ENCODE measurements around the gene DUSP5.
"Not testable (repeated sequence)": the region's sequence is repeated elsewhere in the genome, so short reads cannot be mapped to it uniquely, and the experiment has no call there.

Gene DUSP5

DNA sequence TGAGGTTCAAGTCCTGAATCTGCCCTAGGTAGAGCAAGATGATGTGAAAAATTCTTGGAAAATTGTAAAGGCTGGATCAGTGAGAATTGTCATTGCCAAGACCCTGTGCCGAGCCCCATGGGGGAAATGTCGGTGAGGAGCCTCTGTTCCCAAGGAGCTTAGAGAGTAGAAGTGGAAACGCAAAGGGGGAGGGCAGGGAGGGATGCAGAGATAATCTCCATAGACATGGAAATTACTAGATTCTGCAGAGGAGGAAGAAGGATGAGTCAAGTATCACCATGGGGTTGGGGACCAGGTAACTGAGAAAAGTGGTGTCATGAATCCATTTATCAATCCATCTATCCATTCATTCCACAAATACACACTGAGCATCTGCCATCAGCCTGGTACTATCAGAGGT is 26.0 kb downstream of the DUSP5 start:
- no peak for DNase-seq

DNA sequence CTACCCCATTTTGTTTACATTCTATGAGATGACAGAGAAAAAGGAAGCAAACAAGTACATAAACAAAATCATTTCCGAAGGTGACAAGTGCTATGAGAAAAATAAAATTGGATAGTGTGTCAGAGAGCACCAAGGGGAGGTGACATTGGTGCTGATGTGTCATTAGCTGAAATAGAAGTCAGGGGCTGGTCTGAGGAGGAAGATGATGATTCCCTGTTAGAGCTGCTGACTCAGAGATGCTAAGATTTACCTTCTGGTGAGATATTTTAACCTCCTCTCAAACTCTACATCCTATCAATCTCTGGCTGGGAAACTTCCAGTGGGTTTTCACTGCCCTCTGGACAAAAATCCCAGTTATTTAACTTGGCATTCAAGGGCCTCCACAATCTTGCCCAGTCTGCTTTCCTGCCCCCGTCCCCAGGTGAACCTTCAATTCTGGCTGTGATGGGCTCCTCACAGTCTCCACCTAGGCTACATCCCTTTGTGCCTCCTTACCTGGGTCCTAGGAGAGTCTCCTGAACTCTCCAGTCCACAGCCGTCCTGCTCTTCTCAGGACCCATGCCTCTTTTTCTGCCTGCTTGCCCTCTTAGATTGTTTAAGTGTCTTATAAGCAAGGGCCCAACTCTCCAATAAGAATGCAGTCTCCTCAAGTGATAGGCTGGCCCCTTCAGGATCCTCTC is 26.6 kb downstream of the DUSP5 start:
- no peak for DNase-seq

DNA sequence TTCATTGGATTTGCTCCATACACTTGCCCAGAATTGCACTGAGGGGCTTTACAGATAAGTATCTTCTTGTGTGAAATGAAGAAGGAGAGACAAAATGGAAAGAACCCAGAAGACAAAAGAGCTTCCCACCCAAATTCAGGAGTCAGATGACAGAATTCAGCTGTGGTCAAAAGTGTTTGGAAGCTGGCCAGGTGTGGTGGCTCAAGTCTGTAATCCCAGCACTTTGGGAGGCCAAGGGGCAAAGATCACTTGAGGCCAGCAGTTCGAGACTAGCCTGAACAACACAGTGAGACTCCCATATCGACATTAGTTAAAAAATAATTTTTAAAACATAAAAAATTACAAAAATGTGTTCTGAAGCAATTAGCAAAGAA is 27.1 kb downstream of the DUSP5 start:
- DNase-seq, result no peak

DNA sequence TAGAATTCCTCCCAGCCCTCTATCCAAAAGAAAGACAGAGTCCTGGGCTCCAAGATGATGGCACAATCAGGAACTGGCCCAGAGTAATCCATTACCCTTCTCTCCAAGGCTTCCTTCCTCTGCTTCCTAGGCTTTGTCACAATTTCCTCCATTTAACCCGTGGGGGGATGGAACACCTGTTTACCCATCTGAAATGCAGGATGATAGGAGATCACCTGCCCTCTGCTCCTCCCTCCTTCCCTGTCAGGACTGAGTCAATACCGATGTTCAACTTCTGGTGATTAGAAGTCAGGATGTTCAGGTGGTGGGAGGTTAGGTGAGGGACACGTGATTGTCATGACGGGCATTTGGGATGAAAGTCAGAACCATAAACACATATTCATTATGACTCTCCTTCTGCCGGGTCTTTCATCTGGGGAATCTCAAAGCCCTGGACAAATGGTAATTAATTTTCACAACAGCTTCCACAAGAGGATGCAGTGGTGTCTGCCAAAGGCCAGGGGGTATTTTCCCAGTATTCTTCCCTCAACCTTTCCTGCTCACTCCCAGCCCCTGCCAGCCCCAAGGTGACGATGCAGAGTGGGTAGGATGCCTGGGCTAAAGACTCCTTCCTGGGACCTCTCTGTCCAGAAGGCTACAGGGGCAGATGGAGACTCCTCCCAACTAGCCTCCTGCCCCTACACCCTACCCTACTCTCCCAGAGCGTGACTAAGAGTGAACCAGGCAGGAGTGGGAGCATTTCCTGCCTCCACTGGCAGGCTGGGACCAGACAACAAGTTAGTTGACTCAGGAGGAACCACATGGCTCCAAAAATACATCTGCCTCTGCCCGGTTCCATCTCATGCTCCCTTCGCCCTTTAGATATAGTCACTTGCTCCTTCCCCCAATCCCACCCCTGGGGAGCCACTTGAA is 27.9 kb downstream of the DUSP5 start:
- DNase-seq, result no peak

DNA sequence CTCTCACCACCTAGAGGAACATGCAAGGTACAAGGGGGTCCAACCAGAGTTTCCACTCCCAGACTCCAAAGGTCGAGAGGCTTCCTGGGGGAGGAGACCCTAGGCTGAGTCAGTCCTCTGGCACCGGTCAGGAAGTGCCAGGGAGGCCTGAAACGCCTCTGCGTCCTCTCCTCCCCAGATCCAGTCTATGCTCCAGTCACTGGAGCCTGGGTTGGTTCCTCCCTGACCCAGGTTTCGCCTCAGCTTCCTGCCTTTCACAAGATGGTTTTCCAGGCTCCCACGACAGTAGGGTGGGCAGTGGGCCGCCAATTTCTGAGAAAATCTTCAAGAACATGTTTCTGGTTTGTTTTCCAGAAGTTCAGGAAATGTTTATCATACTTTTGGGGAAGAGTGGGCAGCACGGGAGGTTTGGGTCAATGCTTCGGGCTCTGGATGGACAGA is 30.0 kb downstream of the DUSP5 start:
- DNase-seq, result no peak

DNA sequence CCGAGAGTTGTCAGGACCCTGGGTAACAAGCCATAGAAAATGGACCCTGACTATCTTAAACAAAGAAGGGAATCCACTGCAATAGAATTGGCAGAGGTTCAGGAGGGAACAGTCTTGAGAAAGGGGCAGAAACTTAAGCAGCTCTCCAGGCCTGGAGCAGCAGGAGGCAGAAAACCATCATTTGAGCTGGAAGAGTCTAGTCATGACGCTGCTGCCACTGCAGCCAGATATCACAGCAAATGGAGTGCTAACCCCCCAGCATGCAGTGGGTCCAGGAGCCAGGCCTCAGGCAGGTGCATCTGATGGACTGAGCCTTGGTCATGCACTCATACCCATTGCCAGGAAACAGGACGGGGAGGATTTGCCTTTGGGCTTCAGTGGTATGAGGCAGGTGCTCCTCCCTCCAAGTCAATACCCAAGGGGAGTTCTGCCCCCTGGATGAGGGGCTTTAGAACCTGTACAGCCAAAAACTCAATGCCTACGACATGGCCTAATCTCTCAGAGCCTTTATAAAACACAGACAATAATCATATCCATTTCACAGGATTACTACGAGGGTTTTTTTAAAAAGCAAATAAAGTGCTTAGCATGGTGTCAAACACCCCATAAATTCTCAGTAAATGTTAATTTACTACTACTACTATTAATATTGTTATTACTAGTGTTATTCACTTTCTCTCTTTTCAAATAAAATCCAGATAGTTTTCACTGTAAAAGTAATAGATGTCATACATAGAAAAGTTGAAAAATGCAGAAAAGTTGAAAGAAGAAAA is 30.7 kb downstream of the DUSP5 start:
- DNase-seq, result no peak

DNA sequence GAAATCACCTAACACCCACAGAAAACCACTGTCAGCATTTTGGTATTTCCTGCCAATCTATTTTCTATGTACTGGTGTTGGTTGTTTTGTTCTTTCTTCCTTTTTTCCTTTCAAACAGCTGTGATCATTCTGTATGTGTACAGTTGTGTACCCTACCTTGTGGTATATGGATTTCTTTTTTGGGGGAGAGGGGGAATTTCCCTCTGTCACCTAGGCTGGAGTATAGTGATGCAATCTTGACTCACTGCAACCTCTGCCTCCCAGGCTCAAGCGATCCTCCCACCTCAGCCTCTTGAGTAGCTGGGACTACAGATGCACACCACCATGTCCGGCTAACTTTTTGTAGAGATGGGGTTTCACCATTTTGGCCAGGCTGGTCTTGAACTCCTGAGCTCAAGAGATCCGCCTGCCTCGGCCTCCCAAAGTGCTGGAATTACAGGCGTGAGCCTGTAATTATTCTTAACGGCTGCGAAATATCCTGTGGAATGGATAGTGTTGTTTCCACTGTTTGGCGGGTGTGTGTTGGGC is 31.4 kb downstream of the DUSP5 start:
- not testable (repeated sequence) for DNase-seq

DNA sequence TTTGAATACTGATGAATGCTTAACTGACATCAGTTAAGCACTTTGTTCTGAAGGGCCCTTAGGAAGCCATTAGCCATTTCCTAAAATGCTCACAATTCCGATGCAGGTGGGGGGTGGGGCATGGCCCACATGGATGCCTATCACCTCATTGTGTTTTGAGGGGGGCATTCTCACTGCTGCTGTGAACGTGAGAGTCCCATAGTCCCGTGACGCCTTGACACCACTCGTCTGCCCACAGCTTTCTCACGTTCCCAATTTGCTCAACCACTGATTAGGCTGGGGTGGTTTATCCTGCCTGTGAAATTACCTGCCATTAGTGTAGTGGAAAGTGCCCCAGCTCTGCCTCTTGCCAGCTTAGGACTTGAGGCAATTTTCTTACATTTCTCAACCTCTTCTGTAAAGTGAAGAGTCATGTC is 31.9 kb downstream of the DUSP5 start:
- no peak for DNase-seq

DNA sequence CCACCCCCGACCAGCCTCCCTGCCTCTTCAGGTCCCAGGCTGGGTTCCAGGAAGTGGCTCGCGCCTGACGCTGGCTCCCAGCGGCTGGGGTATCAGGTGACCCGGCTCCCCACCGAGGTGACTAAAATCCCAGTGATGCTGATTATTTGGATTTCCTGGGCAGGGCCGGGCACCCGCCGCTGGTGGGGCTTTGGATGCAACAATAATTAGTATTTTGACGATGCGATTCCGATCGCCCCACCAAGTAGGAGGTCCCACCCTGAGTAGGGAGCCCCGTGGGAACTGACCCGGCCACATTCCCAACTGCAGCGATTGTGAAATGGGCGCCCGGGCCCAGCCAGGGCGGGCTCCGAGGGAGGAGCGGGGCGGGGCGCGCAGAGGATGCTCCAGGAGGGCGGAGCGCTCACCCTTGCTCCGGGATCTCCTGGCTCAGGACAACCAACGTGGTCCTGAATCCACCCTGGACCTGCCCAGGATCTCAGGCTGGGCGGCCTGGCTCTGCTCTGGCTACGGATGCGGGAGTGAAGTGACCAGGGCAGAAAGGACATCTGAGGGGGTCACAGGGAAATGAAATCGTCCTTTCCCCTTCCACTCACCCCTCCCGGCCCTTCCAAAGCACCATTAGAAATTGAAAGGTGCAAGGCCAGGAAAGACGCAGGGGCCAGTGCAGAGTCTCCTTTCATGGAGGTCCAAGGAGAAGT is 32.6 kb downstream of the DUSP5 start:
- DNase-seq, result peak; percentile 0

DNA sequence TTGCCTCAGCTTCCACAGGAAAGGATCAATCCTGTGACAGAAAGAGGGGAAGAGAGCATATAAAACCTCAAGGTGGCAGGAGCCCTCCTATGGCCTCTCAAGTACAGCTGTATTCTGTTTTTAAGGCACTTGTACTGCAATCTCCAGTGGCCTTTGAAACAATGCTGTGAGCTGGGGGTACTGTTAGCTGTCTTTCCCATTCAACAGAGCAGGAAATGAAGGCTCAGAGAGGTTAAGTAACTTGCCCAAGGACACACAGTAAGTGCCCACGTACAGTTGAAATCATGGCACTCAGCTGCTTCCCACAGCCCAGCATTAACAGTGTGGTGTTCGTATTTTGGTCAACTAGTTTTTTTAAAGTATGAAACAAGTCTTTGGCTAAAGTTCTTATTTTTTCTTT is 34.0 kb downstream of the DUSP5 start:
- DNase-seq, result no peak

DNA sequence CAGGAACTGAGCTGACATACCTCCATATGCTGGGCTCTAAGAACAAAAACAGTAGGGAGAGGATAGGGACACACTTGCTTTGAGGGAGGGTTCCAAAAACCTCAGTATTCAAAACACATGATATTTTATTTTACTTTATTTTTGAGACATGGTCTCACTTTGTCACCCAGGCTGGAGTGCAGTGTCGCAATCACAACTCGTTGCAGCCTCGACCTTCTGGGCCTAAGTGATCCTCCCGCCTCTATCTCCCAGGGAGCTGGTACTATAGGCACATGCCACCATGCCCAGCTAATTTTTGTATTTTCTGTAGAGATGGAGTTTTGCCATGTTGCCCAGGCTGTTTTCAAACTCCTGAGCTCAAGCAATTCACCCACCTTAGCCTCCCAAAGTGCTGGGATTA is 34.9 kb downstream of the DUSP5 start:
- DNase-seq, result not testable (repeated sequence)

DNA sequence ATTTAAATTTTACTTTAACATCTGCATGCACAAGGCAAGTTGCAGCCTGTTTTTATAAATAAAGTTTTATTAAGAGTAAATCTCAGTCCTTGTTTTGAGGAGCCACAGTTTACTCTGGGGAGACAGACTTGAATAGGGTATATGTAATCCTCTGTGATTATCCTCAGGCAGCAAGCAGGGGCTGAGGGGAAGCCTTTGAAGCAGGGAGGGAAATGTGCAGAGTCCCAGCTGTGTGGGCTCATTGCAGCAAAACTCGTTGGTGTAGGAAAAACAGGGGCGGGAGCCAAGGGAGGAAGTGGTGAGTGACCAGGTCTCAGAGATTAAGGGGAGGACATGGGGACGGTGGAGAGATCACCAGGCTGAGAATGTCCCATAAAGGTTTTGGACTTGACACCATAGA is 35.4 kb downstream of the DUSP5 start:
- no peak for DNase-seq

DNA sequence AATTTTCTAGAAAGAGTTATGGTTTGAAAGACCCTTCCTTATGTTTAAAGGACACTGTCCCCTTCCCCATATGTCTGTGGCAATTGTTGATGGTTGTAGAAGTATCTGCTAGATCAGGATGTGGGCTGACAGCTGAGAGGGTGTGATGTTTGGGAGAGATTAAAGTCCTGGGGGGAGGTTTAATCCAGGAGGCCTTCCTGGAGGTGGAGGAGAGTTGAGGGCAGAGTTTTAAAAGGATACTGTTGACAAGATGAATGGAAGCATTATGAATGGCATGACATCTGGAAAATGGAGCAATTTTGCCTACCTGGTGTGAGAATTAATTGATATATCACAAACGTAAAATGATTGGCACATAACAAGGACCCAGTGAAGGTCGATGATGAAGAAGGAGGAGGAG is 36.9 kb downstream of the DUSP5 start:
- no peak for DNase-seq

DNA sequence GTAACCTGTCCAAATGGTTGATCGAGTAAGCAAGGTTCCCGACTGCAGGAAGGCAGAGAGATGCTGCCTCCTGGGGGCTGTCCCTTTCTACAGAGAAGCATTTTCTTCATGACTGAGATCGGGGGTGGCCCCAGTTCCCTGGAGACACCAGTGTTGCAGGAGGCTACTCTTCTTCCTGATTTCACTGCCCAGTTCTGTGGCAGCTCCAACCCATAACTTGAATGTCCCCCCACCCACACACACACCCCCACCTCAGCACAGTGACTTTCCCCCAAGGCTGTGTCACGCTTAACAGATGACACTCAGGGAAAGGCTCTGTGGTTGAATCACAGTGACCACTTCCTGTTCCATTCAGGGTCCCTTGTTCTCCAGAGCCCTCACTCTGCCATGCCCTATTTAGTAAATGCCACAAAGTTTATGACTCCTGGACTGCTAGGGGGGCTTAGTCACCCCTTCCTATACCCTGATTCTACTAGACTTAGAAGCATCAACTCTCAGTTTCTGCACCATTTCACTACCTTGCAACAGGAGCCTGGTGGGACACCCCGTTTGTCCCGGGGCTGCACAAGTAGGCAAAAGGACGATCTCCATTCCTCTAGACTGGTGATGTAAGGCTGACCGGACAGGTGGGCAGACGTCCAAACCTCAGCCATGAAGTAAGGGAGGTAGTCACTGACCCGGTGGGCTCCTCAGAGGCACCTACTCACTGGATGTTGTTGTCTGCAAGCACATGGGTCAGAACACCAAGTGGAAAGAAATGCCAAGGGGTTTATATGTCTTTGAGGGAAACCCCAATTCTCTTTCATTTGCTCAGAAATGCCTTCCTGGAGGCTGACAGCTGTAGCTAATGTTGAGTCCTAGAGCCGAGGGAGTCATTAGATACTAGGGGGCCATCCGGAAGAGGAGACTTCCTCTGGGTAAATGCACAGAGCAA is 38.5 kb downstream of the DUSP5 start:
- no peak for DNase-seq

DNA sequence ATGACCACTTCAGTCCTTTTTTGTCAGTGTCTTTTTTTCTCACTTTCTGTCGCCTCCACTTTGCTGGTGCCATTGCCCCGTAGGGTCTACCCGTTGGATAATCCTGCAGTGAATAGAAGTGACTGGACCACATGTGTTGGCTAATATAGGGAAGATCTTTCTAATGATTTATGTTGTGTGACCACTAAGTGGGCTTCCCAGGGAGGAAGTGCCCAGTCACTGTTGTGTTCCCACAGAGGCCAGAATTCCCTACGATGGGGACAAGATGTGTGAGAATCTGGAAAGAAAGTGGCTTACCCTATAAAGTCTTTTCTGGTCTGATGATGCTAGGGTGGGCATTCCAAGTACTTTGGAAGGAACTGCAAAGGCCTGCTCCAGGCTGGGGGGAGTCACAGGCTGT is 41.4 kb downstream of the DUSP5 start:
- no peak for DNase-seq

DNA sequence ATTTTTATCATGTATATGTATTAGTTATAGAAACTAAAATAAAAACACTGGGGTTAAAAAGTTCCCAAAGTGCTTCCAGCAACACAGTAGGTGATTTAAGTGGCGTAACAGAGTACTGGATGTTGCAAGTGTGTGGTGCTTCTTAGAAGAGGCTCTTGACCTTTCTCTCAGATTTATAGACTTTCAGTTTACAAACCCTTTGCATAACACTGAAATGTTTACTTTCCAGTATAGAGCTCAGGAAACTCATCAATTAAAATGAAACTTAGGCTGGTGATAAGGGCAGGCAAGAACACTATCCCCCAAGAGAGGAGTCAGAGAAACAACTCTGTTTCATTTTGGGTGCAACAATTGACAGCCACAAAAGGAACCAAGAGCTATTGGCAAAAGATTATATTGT is 42.3 kb downstream of the DUSP5 start:
- no peak for DNase-seq

DNA sequence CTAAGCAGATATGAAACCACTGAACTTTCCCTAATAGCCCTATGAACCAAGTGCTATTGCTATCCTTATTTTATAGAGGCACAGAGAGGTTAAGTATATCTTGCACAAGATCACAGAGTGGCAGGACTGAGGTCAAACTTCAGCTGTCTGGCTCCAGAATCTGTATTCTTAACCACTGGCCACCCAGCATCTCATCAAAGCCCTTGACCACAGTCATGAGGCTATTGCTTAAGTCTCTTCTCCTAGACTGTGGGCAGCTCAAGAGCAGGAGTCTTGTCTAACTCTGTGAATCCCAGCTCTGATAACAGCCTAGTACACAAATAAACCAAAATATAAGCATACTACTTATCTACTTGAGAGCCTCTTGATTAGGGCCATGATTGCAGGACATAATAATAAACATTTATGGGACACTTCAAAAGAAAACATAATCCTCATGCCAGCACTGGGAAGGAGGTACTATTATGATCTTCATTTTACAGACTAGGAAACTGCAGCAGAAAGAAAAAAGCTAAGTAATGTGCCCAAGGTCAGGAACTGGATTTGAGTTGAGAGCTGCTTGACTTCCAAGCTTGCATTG is 47.3 kb downstream of the DUSP5 start:
- DNase-seq, result no peak

DNA sequence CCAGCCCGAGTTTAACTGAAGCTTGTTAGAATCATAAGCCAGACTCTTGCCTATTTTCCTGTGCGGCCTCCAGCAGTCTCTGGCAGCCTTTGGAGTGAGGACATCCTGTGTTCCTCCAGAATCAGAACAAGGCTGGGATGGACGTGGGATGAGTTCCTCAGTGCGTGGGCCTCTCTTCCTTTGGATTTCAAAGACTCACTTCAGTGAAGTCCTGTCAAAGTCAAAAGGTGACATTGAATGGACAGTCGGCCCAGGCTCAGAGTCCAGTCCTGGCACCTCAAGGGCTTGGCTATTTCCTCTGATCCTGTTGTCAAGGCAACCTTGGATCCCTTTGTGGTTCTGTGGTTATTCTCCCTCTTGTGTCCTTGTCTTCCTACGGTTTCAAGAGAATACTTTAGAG is 48.4 kb downstream of the DUSP5 start:
- no peak for DNase-seq

DNA sequence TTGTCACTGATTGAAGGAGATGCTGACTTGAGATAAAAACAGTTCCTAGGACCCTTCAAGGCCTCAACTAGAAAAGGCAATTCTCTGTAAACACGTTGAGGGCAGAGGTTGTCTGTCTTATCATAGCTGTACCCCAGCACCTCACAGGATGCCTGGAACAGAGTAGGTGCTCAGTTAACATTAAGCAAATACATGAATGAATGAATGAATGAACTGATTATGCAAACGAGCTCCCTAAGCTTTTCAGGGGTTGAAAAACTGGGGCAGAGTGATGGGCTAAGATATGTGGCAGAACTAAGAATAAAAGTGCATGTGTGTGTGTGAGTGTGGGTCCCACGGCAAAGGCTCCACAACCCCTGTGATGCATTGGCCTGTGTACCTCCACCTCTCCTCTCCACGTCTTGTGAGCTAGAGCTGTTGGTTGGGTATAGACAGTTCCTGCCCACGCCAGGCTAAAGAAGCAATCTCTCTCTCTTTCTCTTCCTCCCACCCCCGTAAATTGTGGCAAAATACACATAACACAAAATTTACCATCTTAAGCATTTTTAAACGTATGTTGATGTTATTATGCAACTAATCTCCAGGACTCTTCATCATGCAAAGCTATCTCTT is 48.9 kb downstream of the DUSP5 start:
- no peak for DNase-seq

DNA sequence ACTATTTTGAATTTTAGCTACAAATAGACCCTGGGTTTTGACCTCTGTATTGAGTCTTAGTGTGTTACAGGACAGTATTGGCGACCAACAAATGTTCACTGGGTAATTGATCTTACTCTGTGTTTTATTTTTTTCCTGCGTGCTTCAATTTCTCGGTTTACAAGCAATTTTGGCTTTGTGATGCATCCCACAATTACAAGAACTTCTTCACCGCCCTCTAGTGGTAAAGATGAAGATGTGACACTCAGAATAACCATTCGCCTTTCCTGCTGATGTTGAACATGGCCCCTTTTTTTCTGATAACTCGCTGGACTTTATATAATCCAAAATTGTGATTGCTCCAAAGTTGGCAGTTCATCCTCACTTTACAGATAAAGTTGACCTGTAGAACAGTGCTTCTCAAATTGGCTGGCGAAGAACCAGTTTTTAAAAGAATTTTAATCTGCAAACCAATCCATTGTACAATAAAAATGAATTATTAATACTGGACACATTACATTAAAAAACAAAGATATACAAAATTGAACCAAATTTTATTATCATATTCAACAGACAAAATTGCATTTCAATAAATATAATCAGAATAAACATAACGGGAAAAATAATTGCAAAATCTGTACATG is 49.5 kb downstream of the DUSP5 start:
- DNase-seq, result peak; percentile 56
